Psoas muscle (tissue), 8 donors: ENCODE data around the gene FREM1. TPM values are rescaled to one million over a fixed set of nuclear protein-coding genes. Genes with fewer than 3 reads are reported as not detected.

Experiments
- ATAC-seq, 4 donors: fragments of 200-7000 bp; cut with Tn5 transposase; one replicate each; pipeline ENCODE4 v1.9.1; 2020; ENCODE audit warnings: moderate library complexity in 3 of 4, mild to moderate bottlenecking in 2 of 4
- DNase-seq, 2 donors: peaks; one replicate each; pipeline ENCODE4 v3.0.0-alpha.2; 2020
- H3K27ac ChIP-seq: fragments of 200-600 bp; one replicate; pipeline ENCODE4 v1.8.0; 2022
- H3K27me3 ChIP-seq, 3 donors: fragments of 200-600 bp in 1 of 3; one replicate each; pipeline versions ENCODE4 v1.6.1 to v1.8.0; 2013 to 2022; ENCODE audit warnings: low read length in 2 of 3, mild to moderate bottlenecking in 2 of 3, moderate library complexity in 1 of 3; ENCODE audit not compliant: insufficient read depth in 3 of 3
- H3K36me3 ChIP-seq, 2 donors: fragments of 200-600 bp in 1 of 2; one replicate each; pipeline versions ENCODE4 v1.6.1 to v1.8.0; 2013 to 2022; ENCODE audit warnings: low read depth in 1 of 2, mild to moderate bottlenecking in 1 of 2, moderate library complexity in 1 of 2; ENCODE audit not compliant: insufficient read depth in 1 of 2
- H3K4me1 ChIP-seq: fragments of 200-600 bp; one replicate; pipeline ENCODE4 v1.8.0; 2022
- H3K4me3 ChIP-seq: fragments of 200-600 bp; one replicate; pipeline ENCODE4 v1.8.0; 2022; ENCODE audit warnings: mild to moderate bottlenecking
- H3K9me3 ChIP-seq: fragments of 200-600 bp; one replicate; pipeline ENCODE4 v1.8.0; 2022
- WGBS, 3 donors: extraction: QIAGEN DNeasy Blood & Tissue Kit; methylation state at CpG; one replicate each; pipeline versions ENCODE4 v1.1.6 to v1.1.7; 2013; 5-methylcytosine and 5-hydroxymethylcytosine counted together
- intact Hi-C, 2 donors: fragments of 100-400 bp; cut with DNase I; formaldehyde crosslinking; loops; one replicate each; pipeline versions ENCODE4 v1.11.0 to v1.14.2; 2022
- polyA plus RNA-seq, 3 donors: library from polyadenylated mRNA; stranded (reverse); fragments of 200-250 nt; gene quantifications; one replicate each; pipeline ENCODE4 v1.2.3, GENCODE V29; 2013
- total RNA-seq, 4 donors: library from RNA; stranded (reverse); fragmentation: NEBNext Ultra II Directional in 2 of 4; extraction: Animal tissue kit (Norgen Biotek cat#: 25700) in 2 of 4; gene quantifications; one replicate each; pipeline versions ENCODE4 v1.2.1 to v1.2.4, GENCODE V29; 2021 to 2023
- TF ChIP-seq, protein P1 (sequence below): fragments of 200-600 bp; IDR thresholded peaks from one replicate; pipeline ENCODE4 v1.8.0; 2022; ENCODE audit warnings: antibody characterized with exemption
- donor health status: healthy with polysubstance abuse.
- donor health status: DM: no; HTN: no; CAD: no; lungs with moderate emphysema.
- donor health status: Bipolar disorder and iron deficiency.
- donor health status: healthy.
- donor health status: DM: yes; HTN: yes; CAD: no.
- donor health status: DM: no; HTN: no; CAD: no.
- donor health status: DM: no; HTN: no; CAD: no.
- donor health status: DM: yes; HTN: yes; CAD: no.

FREM1 gene
- total and polyA plus RNA-seq, 7 donors = 0.20 to 3.7 (median 0.79) TPM

DNA sequence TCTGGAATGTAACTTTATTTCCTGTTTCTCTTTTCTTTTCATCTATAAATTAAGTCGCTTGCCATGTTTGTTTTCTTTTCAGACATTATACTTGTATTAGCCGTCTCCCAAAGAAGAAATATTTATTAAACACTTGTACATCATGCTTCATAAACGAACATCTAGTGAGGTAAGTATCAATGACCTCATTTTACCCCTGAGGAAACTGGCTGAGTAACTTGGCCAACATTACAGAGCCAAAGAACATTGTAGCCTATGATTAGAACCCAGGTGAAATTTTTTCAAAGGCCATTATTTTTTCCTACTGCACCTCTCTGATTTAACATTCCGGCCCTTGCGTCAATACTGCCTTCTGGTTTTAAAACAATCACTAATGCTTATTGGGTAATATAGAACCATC, 4.2 kb downstream of the FREM1 start:
- Histone ChIP-seq H3K27me3 (no peaks in the 10 kb centered on the region), H3K4me1 (no peaks in the 10 kb centered on the region), H3K4me3 (no peak overlapping the region), H3K36me3 (no peaks in the 10 kb centered on the region), H3K9me3 (no peaks in the 10 kb centered on the region), H3K27ac (no peak overlapping the region)
- DNase-seq (no peak), ATAC-seq (no peak)
- 66 to 75% (median 75%) methylated on average over 5 of the region's 5 CpGs for WGBS, 3 donors
- intact Hi-C loops = no loop called here
- TF ChIP-seq, protein P1, sequence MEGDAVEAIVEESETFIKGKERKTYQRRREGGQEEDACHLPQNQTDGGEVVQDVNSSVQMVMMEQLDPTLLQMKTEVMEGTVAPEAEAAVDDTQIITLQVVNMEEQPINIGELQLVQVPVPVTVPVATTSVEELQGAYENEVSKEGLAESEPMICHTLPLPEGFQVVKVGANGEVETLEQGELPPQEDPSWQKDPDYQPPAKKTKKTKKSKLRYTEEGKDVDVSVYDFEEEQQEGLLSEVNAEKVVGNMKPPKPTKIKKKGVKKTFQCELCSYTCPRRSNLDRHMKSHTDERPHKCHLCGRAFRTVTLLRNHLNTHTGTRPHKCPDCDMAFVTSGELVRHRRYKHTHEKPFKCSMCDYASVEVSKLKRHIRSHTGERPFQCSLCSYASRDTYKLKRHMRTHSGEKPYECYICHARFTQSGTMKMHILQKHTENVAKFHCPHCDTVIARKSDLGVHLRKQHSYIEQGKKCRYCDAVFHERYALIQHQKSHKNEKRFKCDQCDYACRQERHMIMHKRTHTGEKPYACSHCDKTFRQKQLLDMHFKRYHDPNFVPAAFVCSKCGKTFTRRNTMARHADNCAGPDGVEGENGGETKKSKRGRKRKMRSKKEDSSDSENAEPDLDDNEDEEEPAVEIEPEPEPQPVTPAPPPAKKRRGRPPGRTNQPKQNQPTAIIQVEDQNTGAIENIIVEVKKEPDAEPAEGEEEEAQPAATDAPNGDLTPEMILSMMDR = no peak

DNA sequence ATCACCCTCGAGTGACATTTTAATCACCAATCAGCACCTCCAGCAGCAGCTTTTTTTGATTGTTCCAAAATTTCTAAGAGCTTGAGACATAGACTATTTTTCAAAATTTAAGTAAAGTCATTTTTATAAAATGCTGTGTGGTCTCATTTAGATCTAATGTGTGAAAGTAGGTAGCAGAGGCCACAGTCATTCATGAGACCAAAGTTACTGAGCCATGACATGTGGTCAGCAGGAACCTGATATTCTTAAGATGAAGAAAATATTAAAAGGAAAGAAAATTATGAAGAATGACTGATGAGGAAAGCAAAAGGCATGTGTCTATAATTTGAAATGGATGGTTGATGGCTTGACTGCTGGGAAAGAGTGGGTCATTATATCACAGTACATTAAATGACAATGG, 7.2 kb downstream of the FREM1 start:
- Histone ChIP-seq H3K9me3 (no peaks in the 10 kb centered on the region), H3K27ac (no peak overlapping the region), H3K36me3 (no peaks in the 10 kb centered on the region), H3K4me3 (no peak overlapping the region), H3K4me1 (no peaks in the 10 kb centered on the region), H3K27me3 (no peaks in the 10 kb centered on the region)
- TF ChIP-seq, protein P1 = no peak
- WGBS, 3 donors = 54 to 73% (median 60%) methylated on average over 1 of the region's 1 CpG
- intact Hi-C loops = no loop called here
- no peak for DNase-seq
- ATAC-seq = no peak

DNA sequence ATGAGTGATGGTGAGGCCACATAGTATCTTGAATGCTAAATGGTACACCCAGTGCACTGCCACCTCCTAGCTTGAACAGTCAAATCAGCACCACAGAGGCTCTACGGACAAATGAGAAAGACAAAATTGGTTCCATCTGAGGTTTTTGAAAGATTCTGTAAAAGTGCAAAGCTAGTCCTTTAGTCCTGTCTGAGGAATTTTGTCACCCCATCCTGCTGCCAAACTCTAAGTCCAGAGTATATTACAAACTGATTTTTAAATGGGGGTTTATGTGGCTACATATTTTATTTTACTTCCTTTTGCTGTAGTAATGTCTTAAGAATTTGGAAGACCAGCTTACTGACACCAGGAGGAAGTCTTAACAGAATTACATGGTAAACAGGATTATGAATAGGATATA, 7.7 kb downstream of the FREM1 start:
- intact Hi-C loops = no loop called here
- H3K9me3 ChIP-seq = no peaks in the 10 kb centered on the region
- H3K36me3 ChIP-seq = no peaks in the 10 kb centered on the region
- no peak for ATAC-seq
- 81 to 85% (median 81%) methylated on average over 1 of the region's 1 CpG for WGBS, 3 donors
- no peak for DNase-seq
- no peak overlapping the region for H3K4me3 ChIP-seq
- TF ChIP-seq, protein P1 = no peak
- no peak overlapping the region for H3K27ac ChIP-seq
- H3K27me3 ChIP-seq = no peaks in the 10 kb centered on the region
- no peaks in the 10 kb centered on the region for H3K4me1 ChIP-seq

DNA sequence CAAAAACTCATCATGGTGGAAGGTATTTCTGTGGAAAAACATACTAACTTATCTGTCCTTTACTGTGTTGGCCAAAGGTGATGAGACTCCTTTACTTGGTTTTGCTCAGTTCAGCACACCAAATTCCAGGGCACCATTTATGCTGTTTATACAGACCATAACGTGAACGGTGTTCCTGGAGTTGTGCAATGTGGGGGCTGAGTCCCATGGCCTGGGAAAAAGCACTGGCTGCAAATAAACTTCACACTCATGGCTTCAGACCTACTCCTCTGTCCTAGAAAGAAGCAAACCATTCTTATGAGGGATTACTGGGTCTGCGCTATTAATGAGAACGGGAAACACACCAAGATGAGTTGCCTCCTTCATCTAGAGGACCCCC, 10.4 kb downstream of the FREM1 start:
- DNase-seq = no peak
- Histone ChIP-seq H3K27me3 (no peaks in the 10 kb centered on the region), H3K27ac (no peak overlapping the region), H3K9me3 (no peaks in the 10 kb centered on the region), H3K36me3 (no peaks in the 10 kb centered on the region), H3K4me1 (no peaks in the 10 kb centered on the region), H3K4me3 (no peak overlapping the region)
- ATAC-seq = peak in 1 of 4 donors; percentile 36
- WGBS, 3 donors = 82 to 88% (median 87%) methylated on average over 4 of the region's 4 CpGs
- intact Hi-C loops = no loop called here
- TF ChIP-seq, protein P1 = no peak

DNA sequence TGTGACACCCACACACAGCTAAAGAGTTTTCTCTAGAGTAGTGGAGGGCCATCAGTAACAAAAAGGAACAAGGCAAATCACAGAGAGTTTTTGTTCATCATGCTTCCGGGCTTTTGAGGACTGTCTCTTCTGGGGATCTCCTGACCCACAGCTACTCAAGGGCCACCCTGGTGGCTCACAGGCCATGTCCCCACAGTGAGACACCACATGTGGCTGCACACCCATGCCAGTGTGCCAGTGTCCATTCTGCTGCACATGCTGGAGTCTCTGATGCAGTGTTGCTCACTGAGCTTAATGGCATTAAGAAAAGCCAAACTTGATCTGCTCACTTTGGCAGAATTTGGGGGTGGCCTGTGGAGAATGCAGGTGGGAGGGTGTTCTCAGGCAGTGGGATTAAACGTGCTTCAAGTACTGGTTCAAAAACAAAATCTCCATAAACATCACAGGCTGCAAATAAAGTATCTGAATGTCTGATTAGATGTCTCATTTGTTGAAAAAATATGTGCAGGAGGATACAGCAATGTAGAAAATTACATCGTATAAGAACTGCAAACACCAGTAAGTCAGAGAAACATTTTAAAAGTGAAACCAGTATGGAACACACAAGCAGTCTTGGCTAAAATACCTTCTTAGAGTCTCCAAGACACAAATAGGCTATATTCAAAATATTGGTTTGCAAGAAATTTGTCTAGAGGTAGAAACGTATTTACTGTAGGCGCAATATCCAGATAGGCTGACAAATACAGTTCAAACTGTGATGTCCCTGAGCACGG, 11.0 kb downstream of the FREM1 start:
- Histone ChIP-seq H3K9me3 (no peaks in the 10 kb centered on the region), H3K27ac (no peak overlapping the region), H3K27me3 (no peaks in the 10 kb centered on the region), H3K36me3 (no peaks in the 10 kb centered on the region), H3K4me1 (no peaks in the 10 kb centered on the region), H3K4me3 (no peak overlapping the region)
- ATAC-seq (no peak), DNase-seq (no peak)
- WGBS, 3 donors = 76 to 82% (median 79%) methylated on average over 6 of the region's 6 CpGs
- intact Hi-C loops = no loop called here
- TF ChIP-seq, protein P1 = no peak
